ENCODE measurements around the gene FBXO40.

DNA sequence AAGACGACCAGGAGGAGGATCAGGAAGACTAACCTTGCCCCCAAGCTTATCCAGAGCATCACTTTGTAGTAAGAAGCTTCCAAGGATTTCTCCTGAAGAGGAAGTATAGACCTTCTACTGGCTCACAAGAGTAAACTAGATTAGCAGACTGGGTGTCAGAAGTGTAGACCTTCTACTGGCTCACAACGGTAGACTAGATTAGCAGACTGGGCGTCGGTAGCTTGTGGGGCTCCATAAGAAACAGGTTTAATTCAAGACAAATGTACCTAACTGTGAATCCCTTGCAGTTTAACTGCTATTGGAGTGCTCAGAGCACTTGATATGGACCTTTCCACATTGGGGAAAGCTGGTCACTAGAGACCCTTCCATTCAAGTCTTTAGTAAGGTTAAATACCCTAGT lies 12.9 kb downstream of the FBXO40 start:
- TF ChIP-seq POLR2A (IDR thresholded peaks at IDR 0.05; ENCODE audit: low read depth, low read length) (no peak), ZZZ3 (IDR thresholded peaks at IDR 0.05; ENCODE audit: control insufficient read depth, insufficient read length, low read depth) (no peak), YY1 (IDR thresholded peaks at IDR 0.05; ENCODE audit: low read depth, low read length) (no peak), EZH2 (IDR thresholded peaks at IDR 0.05; ENCODE audit: borderline replicate concordance, control insufficient read depth, low read depth, low read length) (no peak)
- TF ChIP-seq, protein P1, sequence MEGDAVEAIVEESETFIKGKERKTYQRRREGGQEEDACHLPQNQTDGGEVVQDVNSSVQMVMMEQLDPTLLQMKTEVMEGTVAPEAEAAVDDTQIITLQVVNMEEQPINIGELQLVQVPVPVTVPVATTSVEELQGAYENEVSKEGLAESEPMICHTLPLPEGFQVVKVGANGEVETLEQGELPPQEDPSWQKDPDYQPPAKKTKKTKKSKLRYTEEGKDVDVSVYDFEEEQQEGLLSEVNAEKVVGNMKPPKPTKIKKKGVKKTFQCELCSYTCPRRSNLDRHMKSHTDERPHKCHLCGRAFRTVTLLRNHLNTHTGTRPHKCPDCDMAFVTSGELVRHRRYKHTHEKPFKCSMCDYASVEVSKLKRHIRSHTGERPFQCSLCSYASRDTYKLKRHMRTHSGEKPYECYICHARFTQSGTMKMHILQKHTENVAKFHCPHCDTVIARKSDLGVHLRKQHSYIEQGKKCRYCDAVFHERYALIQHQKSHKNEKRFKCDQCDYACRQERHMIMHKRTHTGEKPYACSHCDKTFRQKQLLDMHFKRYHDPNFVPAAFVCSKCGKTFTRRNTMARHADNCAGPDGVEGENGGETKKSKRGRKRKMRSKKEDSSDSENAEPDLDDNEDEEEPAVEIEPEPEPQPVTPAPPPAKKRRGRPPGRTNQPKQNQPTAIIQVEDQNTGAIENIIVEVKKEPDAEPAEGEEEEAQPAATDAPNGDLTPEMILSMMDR (IDR thresholded peaks at IDR 0.05 in 2 of 3, conservative IDR thresholded peaks at IDR 0.05 in 1 of 3; ENCODE audit: control insufficient read depth in 2 of 3, extremely low read depth in 1 of 3, insufficient read depth in 1 of 3, low read depth in 3 of 3, low read length in 3 of 3), result no peak
